ENCODE data around the gene LIMCH1. TPM values are rescaled to one million over a fixed set of nuclear protein-coding genes. Genes with fewer than 3 reads are reported as not detected.

Gene LIMCH1
- total RNA-seq, 1 donor from 2014 or later, result 257 TPM

DNA sequence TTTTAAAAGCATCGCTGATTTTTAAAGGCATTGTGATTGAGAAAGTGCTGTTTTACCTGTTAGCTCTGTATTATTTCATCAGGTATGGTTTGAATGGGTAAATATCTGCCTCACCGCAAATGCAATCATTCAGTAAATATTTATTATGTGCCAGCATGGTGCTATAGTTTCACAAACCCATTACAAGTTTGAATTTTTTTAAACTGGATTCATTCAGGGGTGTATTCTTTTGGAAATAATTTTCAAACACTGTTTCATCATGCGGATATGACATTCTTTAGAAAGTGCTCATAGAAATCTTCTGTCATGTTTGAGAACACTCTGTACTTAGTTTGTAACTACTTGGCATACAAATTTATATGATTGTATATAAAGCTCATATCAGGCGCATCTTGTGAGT is 37.2 kb downstream of the LIMCH1 start:
- Mint-ChIP-seq H3K27ac (ENCODE audit: unreplicated experiment) (no peak overlapping the region), H3K36me3 (ENCODE audit: low read depth, unreplicated experiment) (peaks cover 15% of the 10 kb centered on the region), H3K9me3 (ENCODE audit: unreplicated experiment) (no peaks in the 10 kb centered on the region), H3K4me3 (ENCODE audit: unreplicated experiment) (no peak overlapping the region), H3K4me1 (ENCODE audit: unreplicated experiment) (no peaks in the 10 kb centered on the region), H3K27me3 (ENCODE audit: unreplicated experiment) (no peaks in the 10 kb centered on the region)
- DNase-seq (ENCODE audit: low spot score), result no peak
- TF ChIP-seq, protein P1, sequence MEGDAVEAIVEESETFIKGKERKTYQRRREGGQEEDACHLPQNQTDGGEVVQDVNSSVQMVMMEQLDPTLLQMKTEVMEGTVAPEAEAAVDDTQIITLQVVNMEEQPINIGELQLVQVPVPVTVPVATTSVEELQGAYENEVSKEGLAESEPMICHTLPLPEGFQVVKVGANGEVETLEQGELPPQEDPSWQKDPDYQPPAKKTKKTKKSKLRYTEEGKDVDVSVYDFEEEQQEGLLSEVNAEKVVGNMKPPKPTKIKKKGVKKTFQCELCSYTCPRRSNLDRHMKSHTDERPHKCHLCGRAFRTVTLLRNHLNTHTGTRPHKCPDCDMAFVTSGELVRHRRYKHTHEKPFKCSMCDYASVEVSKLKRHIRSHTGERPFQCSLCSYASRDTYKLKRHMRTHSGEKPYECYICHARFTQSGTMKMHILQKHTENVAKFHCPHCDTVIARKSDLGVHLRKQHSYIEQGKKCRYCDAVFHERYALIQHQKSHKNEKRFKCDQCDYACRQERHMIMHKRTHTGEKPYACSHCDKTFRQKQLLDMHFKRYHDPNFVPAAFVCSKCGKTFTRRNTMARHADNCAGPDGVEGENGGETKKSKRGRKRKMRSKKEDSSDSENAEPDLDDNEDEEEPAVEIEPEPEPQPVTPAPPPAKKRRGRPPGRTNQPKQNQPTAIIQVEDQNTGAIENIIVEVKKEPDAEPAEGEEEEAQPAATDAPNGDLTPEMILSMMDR (IDR thresholded peaks at IDR 0.05; ENCODE audit: unreplicated experiment), result no peak

DNA sequence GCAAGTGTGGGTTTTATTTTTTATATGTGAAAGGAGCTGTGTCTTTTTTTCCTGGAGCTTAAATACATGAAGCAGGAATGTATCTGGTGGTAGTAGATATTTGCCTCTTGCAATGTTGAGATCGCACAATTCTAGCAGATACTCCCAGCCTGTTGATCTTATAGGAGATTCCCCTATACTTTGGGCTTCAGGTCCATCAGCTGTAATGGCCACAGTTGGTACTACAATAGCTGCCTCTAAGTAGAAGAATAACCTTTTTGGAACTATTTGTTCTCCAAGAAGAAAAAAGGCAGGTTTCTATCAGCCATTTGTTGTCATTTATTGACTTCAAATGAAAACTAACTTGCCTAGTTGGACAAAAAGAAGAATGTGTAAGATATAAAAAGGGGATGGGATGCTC is 37.7 kb downstream of the LIMCH1 start:
- TF ChIP-seq, protein P1 (IDR thresholded peaks at IDR 0.05; ENCODE audit: unreplicated experiment), result no peak
- Mint-ChIP-seq H3K27me3 (ENCODE audit: unreplicated experiment) (no peaks in the 10 kb centered on the region), H3K27ac (ENCODE audit: unreplicated experiment) (no peak overlapping the region), H3K4me3 (ENCODE audit: unreplicated experiment) (no peak overlapping the region), H3K36me3 (ENCODE audit: low read depth, unreplicated experiment) (peaks cover 15% of the 10 kb centered on the region), H3K4me1 (ENCODE audit: unreplicated experiment) (no peaks in the 10 kb centered on the region), H3K9me3 (ENCODE audit: unreplicated experiment) (no peaks in the 10 kb centered on the region)
- DNase-seq (ENCODE audit: low spot score), result no peak

DNA sequence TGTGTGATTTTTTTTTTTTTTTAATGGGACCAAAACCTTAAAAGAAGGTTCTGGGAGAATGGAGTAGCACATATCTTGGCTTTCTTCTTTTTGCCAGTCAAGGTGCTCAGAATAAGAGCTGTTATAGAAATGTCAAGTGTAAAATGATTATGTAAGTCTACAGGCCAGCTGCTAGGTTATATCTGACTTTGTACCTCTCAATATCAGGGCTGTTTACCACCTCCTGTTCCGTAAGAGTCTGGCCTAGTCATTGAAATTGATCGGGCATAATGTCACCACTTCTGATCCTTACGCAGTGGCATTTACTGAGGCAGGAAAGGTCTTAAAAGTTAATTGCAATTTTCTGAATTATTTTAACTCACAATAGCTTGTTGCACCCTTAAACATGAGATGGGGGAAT is 41.1 kb downstream of the LIMCH1 start:
- no peak overlapping the region for H3K27ac Mint-ChIP-seq (ENCODE audit: unreplicated experiment)
- DNase-seq (ENCODE audit: low spot score), result no peak
- TF ChIP-seq, protein P1 (IDR thresholded peaks at IDR 0.05; ENCODE audit: unreplicated experiment), result no peak
- H3K36me3 Mint-ChIP-seq (ENCODE audit: low read depth, unreplicated experiment), result peaks cover 19% of the 10 kb centered on the region
- no peaks in the 10 kb centered on the region for H3K9me3 Mint-ChIP-seq (ENCODE audit: unreplicated experiment)
- H3K27me3 Mint-ChIP-seq (ENCODE audit: unreplicated experiment), result no peaks in the 10 kb centered on the region
- H3K4me3 Mint-ChIP-seq (ENCODE audit: unreplicated experiment), result no peak overlapping the region
- no peaks in the 10 kb centered on the region for H3K4me1 Mint-ChIP-seq (ENCODE audit: unreplicated experiment)

DNA sequence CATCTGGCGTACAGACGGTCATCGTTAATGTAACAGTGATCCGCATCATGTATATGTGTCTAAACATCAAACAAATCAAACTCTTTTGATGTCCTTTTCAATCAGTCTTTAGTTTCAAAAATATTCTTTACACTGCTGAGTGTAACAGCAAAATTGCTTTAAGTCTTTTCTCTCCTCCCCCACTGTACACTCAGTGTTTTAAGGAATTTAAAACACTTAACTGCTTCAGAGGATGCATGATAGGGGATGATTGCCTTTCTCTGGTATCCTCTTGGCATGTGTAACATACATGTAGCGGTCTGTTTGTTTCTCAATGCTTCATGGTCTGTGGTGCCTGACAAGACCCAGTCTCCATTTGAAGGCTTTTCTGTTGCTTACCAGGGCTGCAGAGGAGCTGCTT is 41.6 kb downstream of the LIMCH1 start:
- H3K9me3 Mint-ChIP-seq (ENCODE audit: unreplicated experiment), result no peaks in the 10 kb centered on the region
- no peak overlapping the region for H3K27ac Mint-ChIP-seq (ENCODE audit: unreplicated experiment)
- TF ChIP-seq, protein P1 (IDR thresholded peaks at IDR 0.05; ENCODE audit: unreplicated experiment), result no peak
- DNase-seq (ENCODE audit: low spot score), result no peak
- H3K4me3 Mint-ChIP-seq (ENCODE audit: unreplicated experiment), result no peak overlapping the region
- H3K27me3 Mint-ChIP-seq (ENCODE audit: unreplicated experiment), result no peaks in the 10 kb centered on the region
- peaks cover 19% of the 10 kb centered on the region for H3K36me3 Mint-ChIP-seq (ENCODE audit: low read depth, unreplicated experiment)
- H3K4me1 Mint-ChIP-seq (ENCODE audit: unreplicated experiment), result no peaks in the 10 kb centered on the region

DNA sequence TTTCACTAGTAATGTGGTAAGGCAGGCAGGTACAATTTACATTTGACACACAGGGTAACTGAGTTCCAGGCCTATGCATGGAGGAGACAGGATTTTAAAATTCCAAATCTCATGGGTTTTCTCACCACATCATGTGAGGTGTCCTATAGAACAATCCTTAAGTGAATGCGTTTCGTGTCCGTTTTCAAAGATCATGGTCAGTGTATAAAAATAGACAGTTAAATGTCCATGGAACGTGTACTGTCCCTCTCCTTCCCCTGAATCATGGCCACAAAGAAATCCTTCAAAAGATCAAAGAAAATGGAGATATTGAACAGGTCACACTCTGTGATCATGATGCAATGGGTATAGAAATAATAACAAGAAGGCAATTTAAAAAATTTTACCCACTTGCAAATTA is 42.0 kb downstream of the LIMCH1 start:
- Mint-ChIP-seq H3K27ac (ENCODE audit: unreplicated experiment) (no peak overlapping the region), H3K4me1 (ENCODE audit: unreplicated experiment) (no peaks in the 10 kb centered on the region), H3K9me3 (ENCODE audit: unreplicated experiment) (no peaks in the 10 kb centered on the region), H3K27me3 (ENCODE audit: unreplicated experiment) (no peaks in the 10 kb centered on the region), H3K36me3 (ENCODE audit: low read depth, unreplicated experiment) (peaks cover 22% of the 10 kb centered on the region), H3K4me3 (ENCODE audit: unreplicated experiment) (no peak overlapping the region)
- DNase-seq (ENCODE audit: low spot score), result no peak
- TF ChIP-seq, protein P1 (IDR thresholded peaks at IDR 0.05; ENCODE audit: unreplicated experiment), result no peak
